Type B pancreatic cell (in vitro differentiated cells): Measurements from ENCODE around the gene ZNF592. TPM values are rescaled to one million over a fixed set of nuclear protein-coding genes. Genes with fewer than 3 reads are reported as not detected.

Experiments
- DNase-seq: peaks from one replicate; pipeline ENCODE4 v3.0.0; 2021; ENCODE audit warnings: mixed read lengths; ENCODE audit not compliant: unreplicated experiment; ENCODE audit errors: extremely low spot score
- H3K27ac Mint-ChIP-seq: 2 replicates; pipeline ENCODE4 v1.8.0; 2021; ENCODE audit warnings: mild to moderate bottlenecking, mixed read lengths
- H3K27me3 Mint-ChIP-seq: 2 replicates; pipeline ENCODE4 v1.8.0; 2021; ENCODE audit warnings: mixed read lengths
- H3K36me3 Mint-ChIP-seq: 2 replicates; pipeline ENCODE4 v1.8.0; 2021; ENCODE audit warnings: mixed read lengths
- H3K4me1 Mint-ChIP-seq: one replicate; pipeline ENCODE4 v1.8.0; 2021; ENCODE audit warnings: mixed read lengths; ENCODE audit not compliant: unreplicated experiment
- H3K4me3 Mint-ChIP-seq: 2 replicates; pipeline ENCODE4 v1.8.0; 2021; ENCODE audit warnings: mild to moderate bottlenecking, mixed read lengths
- H3K9me3 Mint-ChIP-seq: 2 replicates; pipeline ENCODE4 v1.8.0; 2021; ENCODE audit warnings: mixed read lengths
- CTCF ChIP-seq: fragments of 200-600 bp; sonication (generic); conservative IDR thresholded peaks from 2 replicates; pipeline ENCODE4 v1.5.0; 2021; ENCODE audit warnings: antibody characterized with exemption, mild to moderate bottlenecking
- total RNA-seq: library from RNA; stranded (reverse); gene quantifications from 2 replicates; pipeline ENCODE4 v1.2.1, GENCODE V29; 2021; ENCODE audit warnings: low replicate concordance

The ZNF592 gene
- total RNA-seq, 1 donor from 2014 or later, result 26.8 TPM

GRCh38 chr15:84783493-84784251 lies 35.3 kb downstream of the ZNF592 start:
- H3K4me3 Mint-ChIP-seq, result no peak overlapping the region

GRCh38 chr15:84784262-84784661 lies 35.9 kb downstream of the ZNF592 start:
- Mint-ChIP-seq H3K27ac (no peak overlapping the region), H3K9me3 (no peaks in the 10 kb centered on the region), H3K4me1 (no peaks in the 10 kb centered on the region), H3K36me3 (peaks cover 17% of the 10 kb centered on the region), H3K27me3 (no peaks in the 10 kb centered on the region), H3K4me3 (no peak overlapping the region)
- no peak for DNase-seq
- no peak for TF ChIP-seq CTCF

More at GRCh38 chr15:84783493-84784251, 35.3 kb downstream of the ZNF592 start:
- Mint-ChIP-seq H3K36me3 (peaks cover 18% of the 10 kb centered on the region), H3K4me1 (no peaks in the 10 kb centered on the region), H3K27me3 (no peaks in the 10 kb centered on the region), H3K9me3 (no peaks in the 10 kb centered on the region), H3K27ac (no peak overlapping the region)
- DNase-seq, result no peak
- TF ChIP-seq CTCF, result no peak

GRCh38 chr15:84785053-84785452 lies 36.7 kb downstream of the ZNF592 start:
- H3K4me3 Mint-ChIP-seq, result no peak overlapping the region
- no peak for DNase-seq
- H3K4me1 Mint-ChIP-seq, result no peaks in the 10 kb centered on the region
- no peaks in the 10 kb centered on the region for H3K9me3 Mint-ChIP-seq
- H3K27me3 Mint-ChIP-seq, result no peaks in the 10 kb centered on the region
- no peak for TF ChIP-seq CTCF
- peaks cover 17% of the 10 kb centered on the region for H3K36me3 Mint-ChIP-seq
- no peak overlapping the region for H3K27ac Mint-ChIP-seq

GRCh38 chr15:84788500-84788899 lies 40.1 kb downstream of the ZNF592 start:
- Mint-ChIP-seq H3K36me3 (peaks cover 33% of the 10 kb centered on the region), H3K4me3 (no peak overlapping the region), H3K27me3 (no peaks in the 10 kb centered on the region), H3K27ac (no peak overlapping the region), H3K4me1 (no peaks in the 10 kb centered on the region), H3K9me3 (no peaks in the 10 kb centered on the region)
- TF ChIP-seq CTCF, result no peak
- DNase-seq, result no peak

GRCh38 chr15:84789762-84790161 lies 41.4 kb downstream of the ZNF592 start:
- no peak overlapping the region for H3K27ac Mint-ChIP-seq
- no peaks in the 10 kb centered on the region for H3K9me3 Mint-ChIP-seq
- peaks cover 37% of the 10 kb centered on the region for H3K36me3 Mint-ChIP-seq
- no peak for DNase-seq
- H3K4me3 Mint-ChIP-seq, result no peak overlapping the region
- H3K27me3 Mint-ChIP-seq, result no peaks in the 10 kb centered on the region
- H3K4me1 Mint-ChIP-seq, result no peaks in the 10 kb centered on the region
- no peak for TF ChIP-seq CTCF
